B cell (primary cell): ENCODE measurements around the gene CLCN7. TPM values are rescaled to one million over a fixed set of nuclear protein-coding genes. Genes with fewer than 3 reads are reported as not detected.

Source experiments
- ATAC-seq: fragments of 200-7000 bp; cut with Tn5 transposase; one replicate; pipeline ENCODE4 v1.10.0; 2021; ENCODE audit warnings: low read depth, mild to moderate bottlenecking, moderate number of reproducible peaks, moderate library complexity
- CTCF ChIA-PET: fragments of 350-600 bp; sonication (Branson Sonifier 250); formaldehyde crosslinking; loops from one replicate; lab custom pipeline; 2021; ENCODE audit warnings: antibody characterized with exemption, inconsistent platforms; lab: Charles Lee
- POLR2A ChIA-PET: fragments of 350-600 bp; sonication (Branson Sonifier 250); formaldehyde crosslinking; loops from one replicate; lab custom pipeline; 2021; ENCODE audit warnings: antibody characterized with exemption; lab: Charles Lee
- DNase-seq: peaks from one replicate; pipeline ENCODE4 v3.0.0; 2013
- H2AFZ ChIP-seq: 2 replicates; pipeline ENCODE4 v1.6.1; 2012; ENCODE audit warnings: mild to moderate bottlenecking, low read depth, low read length; ENCODE audit not compliant: insufficient read depth, poor library complexity, severe bottlenecking
- H3K27ac ChIP-seq, 2 donors: 1 replicate in 1 of 2; 2 replicates in 1 of 2; pipeline ENCODE4 v1.5.1; 2012 to 2013; ENCODE audit warnings: low read length in 2 of 2, mild to moderate bottlenecking in 2 of 2, moderate library complexity in 1 of 2
- H3K27me3 ChIP-seq, 4 experiments: fragments of 200-600 bp in 1 of 4; sonication (generic) in 1 of 4; replicated peaks in 1 of 4; 1 replicate in 2 of 4; 2 replicates in 2 of 4; pipeline versions ENCODE4 v1.6.1 to v1.7.0; 2013 to 2016; ENCODE audit warnings: low read length in 3 of 4, mild to moderate bottlenecking in 2 of 4, mixed read lengths in 1 of 4, moderate library complexity in 1 of 4; ENCODE audit not compliant: insufficient read depth in 4 of 4, control insufficient read depth in 3 of 4; ENCODE audit errors: control extremely low read depth in 1 of 4
- H3K36me3 ChIP-seq, 2 experiments: replicated peaks in 1 of 2; 1 replicate in 1 of 2; 2 replicates in 1 of 2; pipeline versions ENCODE4 v1.6.1 to v1.7.1; 2013; ENCODE audit warnings: low read length in 1 of 2; ENCODE audit not compliant: insufficient read depth in 2 of 2, control insufficient read depth in 1 of 2; ENCODE audit errors: control extremely low read depth in 1 of 2, extremely low read depth in 1 of 2
- H3K4me1 ChIP-seq, 2 donors: fragments of 200-600 bp in 1 of 2; sonication (generic) in 1 of 2; 1 replicate in 1 of 2; 2 replicates in 1 of 2; pipeline versions ENCODE4 v1.5.1 to v1.6.1; 2013 to 2017; ENCODE audit warnings: low read length in 2 of 2; ENCODE audit not compliant: control insufficient read depth in 2 of 2, insufficient read depth in 2 of 2
- H3K4me2 ChIP-seq: replicated peaks from 2 replicates; pipeline ENCODE3; 2012; ENCODE audit warnings: mild to moderate bottlenecking, low read depth, low read length; ENCODE audit not compliant: poor library complexity, severe bottlenecking
- H3K4me3 ChIP-seq, 5 experiments: fragments of 200-600 bp in 1 of 5; sonication (generic) in 1 of 5; 1 replicate in 3 of 5; 2 replicates in 2 of 5; pipeline versions ENCODE4 v1.5.1 to v1.7.0; 2011 to 2016; ENCODE audit warnings: low read length in 4 of 5, mild to moderate bottlenecking in 4 of 5, low read depth in 2 of 5, control low read depth in 1 of 5, moderate library complexity in 1 of 5; ENCODE audit not compliant: insufficient read depth in 1 of 5; ENCODE audit errors: control extremely low read depth in 1 of 5, extremely low read depth in 1 of 5
- H3K79me2 ChIP-seq: fragments of 200-600 bp; sonication (generic); one replicate; pipeline ENCODE4 v1.6.0; 2016; ENCODE audit warnings: low read length; ENCODE audit not compliant: control insufficient read depth, insufficient read depth
- H3K9ac ChIP-seq: fragments of 200-600 bp; sonication (generic); 2 replicates; pipeline ENCODE4 v1.6.1; 2017; ENCODE audit warnings: mild to moderate bottlenecking, low read length, moderate library complexity
- H3K9me3 ChIP-seq, 3 donors: one replicate each; pipeline versions ENCODE4 v1.6.1 to v1.7.1; 2013; ENCODE audit warnings: low read length in 2 of 3; ENCODE audit not compliant: control insufficient read depth in 2 of 3, insufficient read depth in 1 of 3; ENCODE audit errors: control extremely low read depth in 1 of 3
- H4K20me1 ChIP-seq: 2 replicates; pipeline ENCODE4 v1.6.0; 2012; ENCODE audit warnings: mild to moderate bottlenecking, low read length; ENCODE audit not compliant: insufficient read depth, control insufficient read depth, poor library complexity, severe bottlenecking
- H3K27ac Mint-ChIP-seq: one replicate; pipeline ENCODE4 v1.8.0; 2021; ENCODE audit warnings: mixed read lengths
- H3K27me3 Mint-ChIP-seq: one replicate; pipeline ENCODE4 v1.8.0; 2021; ENCODE audit warnings: mixed read lengths
- H3K4me1 Mint-ChIP-seq: one replicate; pipeline ENCODE4 v1.8.0; 2021; ENCODE audit warnings: mixed read lengths
- H3K4me3 Mint-ChIP-seq: one replicate; pipeline ENCODE4 v1.8.0; 2021; ENCODE audit warnings: mixed read lengths
- H3K9me3 Mint-ChIP-seq: one replicate; pipeline ENCODE4 v1.8.0; 2022; ENCODE audit warnings: mixed read lengths; ENCODE audit not compliant: insufficient read depth
- CTCF ChIP-seq: fragments of 200-600 bp; IDR thresholded peaks from one replicate; pipeline ENCODE4 v1.8.0; 2022; ENCODE audit warnings: antibody characterized with exemption, mild to moderate bottlenecking
- EZH2 ChIP-seq: IDR thresholded peaks from 2 replicates; pipeline ENCODE4 v1.6.1; 2012; ENCODE audit warnings: borderline replicate concordance, low read depth, mild to moderate bottlenecking, moderate library complexity, low read length; ENCODE audit not compliant: insufficient read depth, poor library complexity, severe bottlenecking
- WGBS: methylation state at CpG from one replicate; pipeline ENCODE4 v1.1.5; 2013; ENCODE audit warnings: missing lambda C conversion rate; ENCODE audit not compliant: insufficient coverage; 5-methylcytosine and 5-hydroxymethylcytosine counted together
- intact Hi-C: fragments of 100-400 bp; cut with micrococcal nuclease; formaldehyde crosslinking; loops from one replicate; pipeline ENCODE4 v1.10.0; 2022
- polyA plus RNA-seq: library from polyadenylated mRNA; depleted of rRNA; stranded (reverse); fragments of >200 nt; gene quantifications from 2 replicates; pipeline ENCODE4 v1.2.3, GENCODE V29; 2012
- total RNA-seq, 2 donors: library from RNA; stranded (reverse); fragments of 120-200 nt in 1 of 2; gene quantifications; 1 replicate in 1 of 2; 2 replicates in 1 of 2; pipeline versions ENCODE4 v1.2.3 to v1.2.4, GENCODE V29; 2013 to 2022

The CLCN7 gene
- total and polyA plus RNA-seq, 2 donors (not counting 1 experiment from before 2014, with no cell fraction given): 215 to 274 TPM

GRCh38 chr16:1477033-1477432 lies 2.2 kb upstream of the CLCN7 start:
- DNase-seq (no peak), ATAC-seq (no peak)
- no peaks in the 10 kb centered on the region for H3K36me3 ChIP-seq
- ChIA-PET POLR2A (no interaction called here), CTCF (no interaction called here)
- intact Hi-C loops: no loop called here
- Mint-ChIP-seq H3K4me1 (peaks cover 49% of the 10 kb centered on the region), H3K27ac (no peak overlapping the region), H3K4me3 (no peak overlapping the region), H3K9me3 (no peaks in the 10 kb centered on the region), H3K27me3 (no peaks in the 10 kb centered on the region)
- no peak overlapping the region for H3K4me3 ChIP-seq
- no peak overlapping the region for H3K4me2 ChIP-seq
- no peak overlapping the region for H3K27ac ChIP-seq
- H3K4me1 ChIP-seq: peaks cover 46 to 62% of the 10 kb centered on the region in 2 donors
- H3K9me3 ChIP-seq: peaks cover 0 to 27% (median 0%) of the 10 kb centered on the region in 3 donors
- no peak for TF ChIP-seq CTCF
- peaks cover 56% of the 10 kb centered on the region for H3K79me2 ChIP-seq
- 98% methylated on average over 9 of the region's 10 CpGs for WGBS
- no peak overlapping the region for H2AFZ ChIP-seq
- peaks cover 9% of the 10 kb centered on the region for H4K20me1 ChIP-seq
- H3K9ac ChIP-seq: no peak overlapping the region
- no peaks in the 10 kb centered on the region for H3K27me3 ChIP-seq

- no peak for DNase-seq
- Histone ChIP-seq H3K9me3 (peaks cover 0 to 13% (median 0%) of the 10 kb centered on the region in 3 donors), H2AFZ (peak overlapping the region; percentile 90), H3K4me1 (peaks cover 45 to 62% of the 10 kb centered on the region in 2 donors), H3K9ac (peak overlapping the region; percentile 82), H3K27ac (peak overlapping the region; percentile 88 to 96), H3K36me3 (no peaks in the 10 kb centered on the region), H3K4me2 (peak overlapping the region; percentile 97), H3K27me3 (no peaks in the 10 kb centered on the region), H4K20me1 (peaks cover 19% of the 10 kb centered on the region), H3K4me3 (peak overlapping the region; percentile 55 to 80 (median 70)), H3K79me2 (peaks cover 70% of the 10 kb centered on the region)
- ATAC-seq: no peak
- TF ChIP-seq EZH2 (no peak), CTCF (no peak)
- CTCF ChIA-PET: interaction anchor here (0.7 kb wide), 1 partner anchor 16 kb away, joined by 4 read pairs; no protein-coding TSS in a partner anchor
- Mint-ChIP-seq H3K4me3 (peak overlapping the region; percentile 88), H3K27ac (peak overlapping the region; percentile 93), H3K27me3 (no peaks in the 10 kb centered on the region), H3K9me3 (no peaks in the 10 kb centered on the region), H3K4me1 (peaks cover 51% of the 10 kb centered on the region)
- WGBS: 59% methylated on average over 14 of the region's 15 CpGs
- intact Hi-C loops: loop anchor here (1.0 to 2.0 kb wide), 4 partner anchors 17 to 231 kb away; partner anchors contain the start of genes MAPK8IP3, TELO2 and UNKL
- POLR2A ChIA-PET: interaction anchor here (1.0 kb wide), 1 partner anchor 17 kb away, joined by 5 read pairs; the partner anchor contains the start of gene TELO2
Observed at GRCh38 chr16:1475552-1476114, 805 bp upstream of the CLCN7 start.
